Embryonic facial prominence (tissue), 1 donor: ENCODE results near the gene ACIN1.
A peak's percentile ranks its signal among the peaks of the same experiment; 100 is the strongest.

Experiments
- DNase-seq: peaks from one replicate; pipeline ENCODE4 v3.0.0-alpha.2; 2016; ENCODE audit errors: extremely low spot score

The ACIN1 gene

GRCh38 chr14:23094666-23095195 is at the start of gene ACIN1:
Gene ACIN1, minus strand, starts transcription at chr14:23095136. Its CDS starts 24 bp downstream, at chr14:23095112.
- peak; percentile 70 for DNase-seq

- DNase-seq = no peak
Observed at GRCh38 chr14:23143911-23144310, 49.0 kb upstream of the ACIN1 start.

- DNase-seq = no peak
Observed at GRCh38 chr14:23142826-23143225, 47.9 kb upstream of the ACIN1 start.

- no peak for DNase-seq
Observed at GRCh38 chr14:23141706-23142444, 46.9 kb upstream of the ACIN1 start.

GRCh38 chr14:23140371-23140770 is 45.4 kb upstream of the ACIN1 start:
- no peak for DNase-seq

GRCh38 chr14:23139874-23140273 is 44.9 kb upstream of the ACIN1 start:
- no peak for DNase-seq

- DNase-seq = no peak
Observed at GRCh38 chr14:23137813-23138535, 43.0 kb upstream of the ACIN1 start.

- DNase-seq = no peak
Observed at GRCh38 chr14:23137192-23137812, 42.4 kb upstream of the ACIN1 start.

GRCh38 chr14:23136566-23137133 is 41.7 kb upstream of the ACIN1 start:
- DNase-seq = no peak

- no peak for DNase-seq
Observed at GRCh38 chr14:23132970-23133369, 38.0 kb upstream of the ACIN1 start.

- DNase-seq = no peak
Observed at GRCh38 chr14:23131482-23131881, 36.5 kb upstream of the ACIN1 start.

- DNase-seq = no peak
Observed at GRCh38 chr14:23130871-23131270, 35.9 kb upstream of the ACIN1 start.

GRCh38 chr14:23129759-23130316 is 34.9 kb upstream of the ACIN1 start:
- no peak for DNase-seq

GRCh38 chr14:23128969-23129758 is 34.2 kb upstream of the ACIN1 start:
- DNase-seq = no peak

- DNase-seq = no peak
Observed at GRCh38 chr14:23127861-23128260, 32.9 kb upstream of the ACIN1 start.

- no peak for DNase-seq
Observed at GRCh38 chr14:23126548-23127278, 31.8 kb upstream of the ACIN1 start.

GRCh38 chr14:23125933-23126524 is 31.1 kb upstream of the ACIN1 start:
- no peak for DNase-seq

- no peak for DNase-seq
Observed at GRCh38 chr14:23125011-23125410, 30.1 kb upstream of the ACIN1 start.

- DNase-seq = no peak
Observed at GRCh38 chr14:23124337-23124954, 29.5 kb upstream of the ACIN1 start.

- DNase-seq = no peak
Observed at GRCh38 chr14:23123419-23123818, 28.5 kb upstream of the ACIN1 start.
